Endodermal cell (in vitro differentiated cells): Measurements from ENCODE around the gene ITPK1. TPM values are rescaled to one million over a fixed set of nuclear protein-coding genes. Genes with fewer than 3 reads are reported as not detected.

Experiments
- DNase-seq: peaks from one replicate; pipeline ENCODE4 v3.0.0-alpha.2; 2017
- H3K27ac ChIP-seq: 2 replicates; pipeline ENCODE4 v1.5.1; 2013; ENCODE audit warnings: mild to moderate bottlenecking, low read depth, low read length, moderate library complexity
- H3K27me3 ChIP-seq: 2 replicates; pipeline ENCODE4 v1.6.1; 2013; ENCODE audit warnings: mild to moderate bottlenecking, low read length, moderate library complexity; ENCODE audit not compliant: insufficient read depth, control insufficient read depth, poor library complexity, severe bottlenecking
- H3K36me3 ChIP-seq: 2 replicates; pipeline ENCODE4 v1.7.0; 2013; ENCODE audit warnings: mild to moderate bottlenecking, low read length, moderate library complexity; ENCODE audit not compliant: control insufficient read depth, insufficient read depth
- H3K4me1 ChIP-seq: one replicate; pipeline ENCODE4 v1.7.0; 2013; ENCODE audit warnings: low read length; ENCODE audit not compliant: control insufficient read depth, insufficient read depth
- H3K4me3 ChIP-seq: 2 replicates; pipeline ENCODE4 v1.5.1; 2013; ENCODE audit warnings: mild to moderate bottlenecking, low read length, moderate library complexity
- H3K9ac ChIP-seq: 2 replicates; pipeline ENCODE4 v1.6.1; 2013; ENCODE audit warnings: mild to moderate bottlenecking, low read length, moderate library complexity; ENCODE audit not compliant: poor library complexity, severe bottlenecking; ENCODE audit errors: extremely low read depth
- H3K9me3 ChIP-seq: 2 replicates; pipeline ENCODE4 v1.6.1; 2013; ENCODE audit warnings: mild to moderate bottlenecking, low read length, moderate library complexity; ENCODE audit not compliant: control insufficient read depth
- H3K27ac Mint-ChIP-seq: 2 replicates; pipeline ENCODE4 v1.8.0; 2020; ENCODE audit warnings: mixed read lengths
- H3K27me3 Mint-ChIP-seq: 2 replicates; pipeline ENCODE4 v1.8.0; 2021; ENCODE audit warnings: mild to moderate bottlenecking, mixed read lengths; ENCODE audit not compliant: insufficient read depth
- H3K36me3 Mint-ChIP-seq: 2 replicates; pipeline ENCODE4 v1.8.0; 2020; ENCODE audit warnings: low read depth, mixed read lengths
- H3K4me1 Mint-ChIP-seq: 2 replicates; pipeline ENCODE4 v1.8.0; 2020; ENCODE audit warnings: mixed read lengths
- H3K4me3 Mint-ChIP-seq: 2 replicates; pipeline ENCODE4 v1.8.0; 2020; ENCODE audit warnings: mild to moderate bottlenecking, moderate library complexity, mixed read lengths
- H3K9me3 Mint-ChIP-seq: 2 replicates; pipeline ENCODE4 v1.8.0; 2020; ENCODE audit warnings: mild to moderate bottlenecking, mixed read lengths
- CTCF ChIP-seq: fragments of 200-600 bp; sonication (generic); conservative IDR thresholded peaks from 2 replicates; pipeline ENCODE4 v1.5.0; 2021; ENCODE audit warnings: antibody characterized with exemption, mild to moderate bottlenecking
- WGBS, 2 experiments: methylation state at CpG; one replicate each; pipeline versions ENCODE4 v1.1.5 to v1.1.7; 2013; ENCODE audit warnings: missing lambda C conversion rate in 2 of 2, mixed read lengths in 1 of 2; ENCODE audit not compliant: insufficient coverage in 1 of 2, insufficient read length in 1 of 2; 5-methylcytosine and 5-hydroxymethylcytosine counted together
- total RNA-seq, 2 donors: library from RNA; stranded (reverse); fragmentation: NEBNext Ultra II Directional in 1 of 2; extraction: Animal tissue kit (Norgen Biotek cat#: 25700) in 1 of 2; gene quantifications; 2 replicates in 1 of 2; 3 replicates in 1 of 2; pipeline ENCODE4 v1.2.1, GENCODE V29; 2021

The ITPK1 gene
- total RNA-seq, 2 donors from 2014 or later: 59.9 to 66.9 TPM

- Histone ChIP-seq H3K27me3 (no peaks in the 10 kb centered on the region), H3K36me3 (no peaks in the 10 kb centered on the region), H3K9ac (no peak overlapping the region), H3K4me1 (peaks cover 25% of the 10 kb centered on the region), H3K27ac (no peak overlapping the region), H3K9me3 (no peaks in the 10 kb centered on the region), H3K4me3 (no peak overlapping the region)
- TF ChIP-seq CTCF: no peak
- no peaks in the 10 kb centered on the region for H3K27me3 Mint-ChIP-seq
- no peaks in the 10 kb centered on the region for H3K9me3 Mint-ChIP-seq
- H3K27ac Mint-ChIP-seq: no peak overlapping the region
- peaks cover 4% of the 10 kb centered on the region for H3K36me3 Mint-ChIP-seq
- 80 to 94% methylated on average over 2 of the region's 2 CpGs for WGBS, 2 experiments
- no peak overlapping the region for H3K4me3 Mint-ChIP-seq
- DNase-seq: no peak
- H3K4me1 Mint-ChIP-seq: peaks cover 29% of the 10 kb centered on the region
These were observed 68.1 kb downstream of the ITPK1 start for GRCh38 chr14:93047661-93048060.

GRCh38 chr14:93047157-93047556, 68.6 kb downstream of the ITPK1 start:
- H3K27ac Mint-ChIP-seq: no peak overlapping the region
- no peaks in the 10 kb centered on the region for H3K27me3 Mint-ChIP-seq
- Histone ChIP-seq H3K27ac (no peak overlapping the region), H3K27me3 (no peaks in the 10 kb centered on the region), H3K4me3 (no peak overlapping the region), H3K36me3 (no peaks in the 10 kb centered on the region), H3K4me1 (peaks cover 28% of the 10 kb centered on the region), H3K9ac (no peak overlapping the region), H3K9me3 (no peaks in the 10 kb centered on the region)
- WGBS, 2 experiments: 96 to 97% methylated on average over 4 of the region's 4 CpGs
- peaks cover 34% of the 10 kb centered on the region for H3K4me1 Mint-ChIP-seq
- TF ChIP-seq CTCF: no peak
- H3K9me3 Mint-ChIP-seq: no peaks in the 10 kb centered on the region
- no peak overlapping the region for H3K4me3 Mint-ChIP-seq
- no peak for DNase-seq
- H3K36me3 Mint-ChIP-seq: peaks cover 4% of the 10 kb centered on the region

- no peaks in the 10 kb centered on the region for H3K9me3 Mint-ChIP-seq
- peak; percentile 19 for TF ChIP-seq CTCF
- no peak overlapping the region for H3K4me3 Mint-ChIP-seq
- WGBS, 2 experiments: 93 to 95% methylated on average over 4 to 7 of the region's 7 CpGs
- Histone ChIP-seq H3K4me3 (no peak overlapping the region), H3K9me3 (no peaks in the 10 kb centered on the region), H3K9ac (no peak overlapping the region), H3K36me3 (no peaks in the 10 kb centered on the region), H3K27me3 (no peaks in the 10 kb centered on the region), H3K27ac (no peak overlapping the region), H3K4me1 (peaks cover 32% of the 10 kb centered on the region)
- no peak for DNase-seq
- H3K27me3 Mint-ChIP-seq: no peaks in the 10 kb centered on the region
- H3K27ac Mint-ChIP-seq: no peak overlapping the region
- peaks cover 39% of the 10 kb centered on the region for H3K4me1 Mint-ChIP-seq
- H3K36me3 Mint-ChIP-seq: peaks cover 4% of the 10 kb centered on the region
These were observed 69.0 kb downstream of the ITPK1 start for GRCh38 chr14:93046705-93047050.
